NCI-H1092 treated with DMSO at 0.1 percent for 48 hours (cell line): ENCODE results near the gene LAMA5.

Experiments used
- DNase-seq: peaks from one replicate; lab custom pipeline; 2025; lab: John Stamatoyannopoulos, UW

The LAMA5 gene

GRCh38 chr20:62344092-62344491 is 23.0 kb downstream of the LAMA5 start:
- no peak for DNase-seq

- no peak for DNase-seq
Observed at GRCh38 chr20:62342910-62343309, 24.2 kb downstream of the LAMA5 start.

- no peak for DNase-seq
Observed at GRCh38 chr20:62339647-62340062, 27.5 kb downstream of the LAMA5 start.

- no peak for DNase-seq
Observed at GRCh38 chr20:62338294-62338620, 28.9 kb downstream of the LAMA5 start.

DNA sequence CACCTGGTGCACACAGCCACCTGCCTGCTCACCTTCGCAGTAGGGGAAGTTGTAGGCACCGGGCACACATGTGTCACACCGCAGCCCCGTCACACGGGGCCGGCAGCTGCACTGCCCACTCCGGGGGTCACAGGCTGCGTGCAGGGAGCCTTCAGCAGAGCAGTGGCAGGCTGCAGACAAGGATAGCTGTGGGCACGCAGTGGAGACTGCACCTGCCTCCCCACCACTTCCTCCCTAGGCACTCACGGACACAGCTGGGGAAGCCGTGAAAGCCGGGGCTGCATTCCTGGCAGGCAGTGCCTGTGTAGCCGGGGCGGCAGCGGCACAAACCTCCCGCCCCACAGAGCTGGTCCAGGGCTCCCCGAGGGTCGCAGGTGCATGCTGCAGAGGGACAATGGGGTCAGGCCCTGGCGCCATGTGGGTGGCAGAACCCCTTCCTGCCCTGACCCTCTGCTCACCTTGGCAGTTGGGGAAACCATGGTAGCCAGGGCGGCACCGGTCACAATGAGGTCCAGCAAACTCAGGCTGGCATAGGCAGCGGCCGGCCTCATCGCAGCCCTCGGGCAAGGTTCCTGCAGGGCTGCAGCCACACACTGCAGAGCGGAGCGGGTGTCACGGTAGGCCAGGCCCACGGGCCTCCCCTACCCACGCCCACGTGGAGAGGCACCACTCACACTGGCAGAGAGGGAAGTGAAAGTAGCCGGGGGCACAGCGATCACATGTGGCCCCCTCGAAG is 29.4 kb downstream of the LAMA5 start:
- DNase-seq: no peak

DNA sequence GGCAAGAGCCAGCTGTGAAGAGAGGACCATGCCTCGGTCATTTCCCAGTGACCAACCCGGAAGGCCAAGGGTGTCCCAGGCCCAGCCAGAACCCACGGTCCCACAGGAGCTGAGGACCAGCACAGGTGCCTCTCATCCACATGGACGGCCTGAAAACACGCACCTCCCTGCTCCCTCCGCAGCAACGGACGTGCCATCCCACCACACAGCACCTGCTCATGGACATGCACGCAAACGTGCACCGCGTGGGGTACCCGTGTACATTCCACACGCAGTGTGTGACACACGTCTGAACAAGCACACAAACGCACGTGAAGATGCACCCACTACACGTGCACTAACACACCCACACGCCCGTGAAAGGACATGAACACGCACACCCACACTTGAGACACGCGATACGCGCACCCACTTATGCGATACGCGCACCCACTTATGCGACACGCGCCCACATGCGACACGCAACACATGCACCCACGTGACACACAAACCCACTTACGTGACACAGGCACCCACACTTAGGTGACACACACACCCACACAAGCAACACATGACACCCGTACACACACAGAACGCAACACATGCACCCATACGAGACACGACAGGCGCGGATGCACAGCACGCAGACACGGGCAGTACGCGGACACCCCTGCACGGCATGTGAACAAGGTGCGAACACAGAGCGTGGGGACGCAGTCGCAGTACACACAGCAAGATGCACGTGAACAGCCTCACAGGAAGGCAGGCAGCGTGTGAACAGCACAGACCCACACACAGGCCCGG is 30.1 kb downstream of the LAMA5 start:
- DNase-seq: no peak

GRCh38 chr20:62336329-62336728 is 30.8 kb downstream of the LAMA5 start:
- DNase-seq: no peak

- no peak for DNase-seq
Observed at GRCh38 chr20:62335532-62335931, 31.6 kb downstream of the LAMA5 start.

DNA sequence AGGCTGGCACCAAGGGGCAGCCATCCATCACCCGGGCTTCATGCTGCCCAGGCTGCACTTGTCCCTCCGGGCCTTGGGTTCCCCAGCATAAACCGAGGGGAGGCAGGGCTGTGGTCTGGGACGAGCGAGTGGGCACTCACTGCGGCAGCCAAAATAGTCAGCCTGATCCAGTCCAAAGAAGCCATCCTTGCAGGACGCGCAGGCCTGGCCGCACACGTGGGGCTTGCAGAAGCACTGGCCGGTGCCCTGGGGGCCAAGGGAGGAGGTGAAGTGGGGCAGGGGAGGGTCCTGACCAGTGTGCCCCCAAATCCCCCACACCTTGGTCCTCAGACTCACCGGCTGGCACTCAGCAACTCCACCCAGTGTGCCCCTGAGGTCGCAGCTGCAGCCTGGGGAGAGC is 32.2 kb downstream of the LAMA5 start:
- DNase-seq: no peak

DNA sequence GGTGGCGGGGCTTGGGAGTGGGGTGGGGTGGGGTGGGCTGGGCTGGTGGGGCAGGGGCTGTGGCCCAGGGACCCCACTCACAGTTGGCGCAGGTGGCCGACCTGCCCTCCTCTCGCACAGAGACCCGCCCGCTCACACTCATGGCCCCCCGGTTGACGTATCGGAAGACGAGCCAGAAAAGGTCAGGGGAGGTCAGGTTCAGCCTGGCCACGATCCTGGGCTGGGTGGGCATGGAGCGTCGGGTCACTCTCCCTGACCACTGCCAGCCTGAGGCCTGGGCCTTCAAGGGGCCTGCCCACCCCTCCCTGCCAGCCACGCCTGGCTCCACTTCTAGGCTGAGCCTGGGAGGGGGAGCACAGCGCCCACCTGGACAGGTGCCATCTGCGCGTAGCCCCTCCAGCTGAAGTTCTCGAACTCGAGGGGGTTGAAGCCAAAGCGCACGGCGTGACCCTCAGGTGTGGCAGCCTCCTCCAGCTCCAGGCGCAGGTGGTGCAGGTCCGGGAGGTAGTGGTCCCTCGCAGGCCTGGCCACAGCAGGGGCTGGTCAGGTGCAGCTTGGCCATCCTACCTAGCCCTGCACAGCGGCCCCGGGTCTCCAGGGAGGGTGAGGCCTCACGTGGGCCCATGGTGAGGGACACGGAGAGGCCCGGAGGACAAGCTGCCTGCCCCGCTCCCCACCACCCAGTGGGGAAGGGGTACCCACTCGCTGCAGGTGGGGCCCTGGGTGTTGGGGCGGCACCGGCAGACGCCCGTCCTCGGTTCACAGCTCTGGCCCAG is 33.1 kb downstream of the LAMA5 start:
- DNase-seq: no peak

GRCh38 chr20:62332989-62333819 is 33.9 kb downstream of the LAMA5 start:
- DNase-seq: no peak

DNA sequence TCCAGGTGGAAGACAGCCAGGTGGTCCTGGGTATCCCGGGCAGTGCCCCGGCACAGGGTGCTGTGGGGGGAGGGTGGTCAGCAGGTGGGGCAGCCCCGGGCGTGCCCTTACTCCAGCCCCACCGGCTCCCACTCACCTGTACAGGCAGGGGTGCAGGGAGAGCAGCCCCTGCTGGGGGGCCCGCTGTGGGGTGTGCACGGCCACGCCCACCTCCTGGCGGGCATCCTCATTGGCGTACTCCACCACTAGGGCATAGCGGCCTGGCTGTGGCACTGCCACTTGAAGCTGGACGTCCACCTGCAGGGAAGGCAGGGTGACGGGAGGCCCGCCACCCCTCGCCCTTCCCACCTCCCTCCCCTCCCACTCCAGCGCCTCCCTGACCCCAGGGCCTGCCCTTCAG is 34.7 kb downstream of the LAMA5 start:
- no peak for DNase-seq

DNA sequence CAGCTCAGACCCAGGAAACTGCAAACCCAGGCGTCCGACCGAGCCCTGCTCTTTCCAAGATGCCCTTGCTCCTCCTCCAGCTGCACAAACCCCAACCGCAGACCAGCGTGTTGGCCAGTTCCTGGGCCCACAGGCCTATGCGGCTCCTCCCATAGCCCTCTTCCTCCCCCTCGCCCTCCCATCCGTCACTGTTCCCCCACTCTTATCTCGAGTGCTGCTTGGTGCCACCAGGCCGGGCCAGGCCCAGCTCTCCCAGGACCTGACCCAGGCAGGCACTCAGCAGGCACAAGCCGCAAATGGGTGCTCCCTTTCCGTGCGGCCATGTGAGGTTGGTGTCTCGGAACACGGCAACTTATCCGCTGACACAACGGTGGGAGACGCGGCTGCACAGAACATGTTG is 35.8 kb downstream of the LAMA5 start:
- no peak for DNase-seq

GRCh38 chr20:62330576-62331317 is 36.4 kb downstream of the LAMA5 start:
- DNase-seq: no peak

GRCh38 chr20:62329389-62330377 is 37.4 kb downstream of the LAMA5 start:
- no peak for DNase-seq

DNA sequence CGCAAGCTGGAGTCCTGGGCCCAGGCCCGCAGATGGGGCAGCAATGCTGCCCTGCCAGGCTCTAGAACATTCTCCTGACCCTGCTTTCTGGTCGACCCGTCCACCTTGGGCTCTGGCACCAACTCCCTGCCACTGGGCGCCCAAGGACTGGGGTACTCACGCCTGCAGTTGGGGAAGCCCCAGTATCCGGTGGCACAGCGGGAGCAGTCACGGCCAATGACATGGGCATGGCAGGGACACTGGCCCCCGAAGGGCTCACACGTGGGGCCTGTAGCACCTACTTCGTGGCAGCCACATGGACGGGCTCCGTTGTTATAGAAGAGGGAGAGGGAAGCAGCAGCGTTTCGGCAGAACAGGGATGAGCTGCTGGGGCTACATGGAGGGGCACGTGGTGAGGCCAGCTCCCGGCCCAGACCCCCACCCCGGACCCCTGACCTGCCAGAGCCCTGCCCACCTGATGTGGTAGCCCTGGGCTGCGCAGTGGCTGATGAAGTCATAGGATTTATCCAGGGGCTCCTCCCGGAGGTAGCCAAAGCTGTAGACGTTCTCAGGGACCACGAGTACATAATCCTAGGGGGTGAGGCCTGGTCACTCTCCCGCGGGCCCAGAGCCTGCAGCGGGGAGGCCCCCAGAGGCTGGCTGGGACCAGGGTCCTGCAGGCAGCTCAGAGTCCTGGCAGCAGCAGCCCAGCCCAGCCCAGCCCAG is 38.3 kb downstream of the LAMA5 start:
- DNase-seq: no peak

GRCh38 chr20:62327726-62328495 is 39.2 kb downstream of the LAMA5 start:
- no peak for DNase-seq

DNA sequence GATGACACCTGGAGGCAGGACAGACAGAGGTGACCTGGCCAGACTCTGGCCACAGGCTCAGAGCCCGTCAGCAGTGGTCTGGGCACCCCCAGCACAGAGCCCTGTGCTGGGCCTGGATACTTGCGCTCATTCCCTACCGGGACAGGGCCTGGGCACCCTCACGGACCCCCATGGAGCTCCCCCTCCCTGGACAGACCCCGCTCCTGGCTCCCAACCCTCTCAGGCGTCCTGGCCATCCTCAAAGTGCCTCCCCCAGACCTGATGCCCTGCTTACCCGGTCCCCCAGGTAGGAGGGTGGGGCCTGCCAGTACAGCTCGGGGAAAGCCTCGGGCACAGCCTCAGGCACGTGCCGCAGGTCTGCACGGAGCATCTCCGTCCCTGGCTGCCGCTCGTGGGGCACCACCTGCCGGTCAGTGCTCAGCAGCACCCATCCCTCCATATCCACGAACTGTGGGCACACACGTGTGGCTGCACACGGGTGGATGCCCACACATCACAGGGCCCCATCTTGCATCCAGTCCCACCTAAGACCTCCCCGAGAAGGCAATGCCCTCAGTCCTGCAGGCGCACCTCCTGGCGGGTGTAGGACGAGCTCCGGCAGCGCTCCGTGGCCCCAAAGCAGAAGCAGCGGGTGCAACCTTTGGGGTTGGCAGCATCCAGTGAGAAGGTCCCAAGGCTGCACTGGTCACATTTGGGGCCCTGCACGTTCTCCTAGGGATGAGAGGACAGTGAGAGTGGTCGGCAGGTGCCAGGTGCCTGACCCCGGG is 40.0 kb downstream of the LAMA5 start:
- DNase-seq: no peak
